HG03439 (cell line): Measurements from ENCODE around the gene EBF3.

Source experiments
- ATAC-seq: cut with Tn5 transposase; IDR thresholded peaks from one replicate; pipeline ENCODE4 v1.9.1; 2021; ENCODE audit warnings: mild to moderate bottlenecking, moderate library complexity; ENCODE audit not compliant: unreplicated experiment

EBF3 gene

DNA sequence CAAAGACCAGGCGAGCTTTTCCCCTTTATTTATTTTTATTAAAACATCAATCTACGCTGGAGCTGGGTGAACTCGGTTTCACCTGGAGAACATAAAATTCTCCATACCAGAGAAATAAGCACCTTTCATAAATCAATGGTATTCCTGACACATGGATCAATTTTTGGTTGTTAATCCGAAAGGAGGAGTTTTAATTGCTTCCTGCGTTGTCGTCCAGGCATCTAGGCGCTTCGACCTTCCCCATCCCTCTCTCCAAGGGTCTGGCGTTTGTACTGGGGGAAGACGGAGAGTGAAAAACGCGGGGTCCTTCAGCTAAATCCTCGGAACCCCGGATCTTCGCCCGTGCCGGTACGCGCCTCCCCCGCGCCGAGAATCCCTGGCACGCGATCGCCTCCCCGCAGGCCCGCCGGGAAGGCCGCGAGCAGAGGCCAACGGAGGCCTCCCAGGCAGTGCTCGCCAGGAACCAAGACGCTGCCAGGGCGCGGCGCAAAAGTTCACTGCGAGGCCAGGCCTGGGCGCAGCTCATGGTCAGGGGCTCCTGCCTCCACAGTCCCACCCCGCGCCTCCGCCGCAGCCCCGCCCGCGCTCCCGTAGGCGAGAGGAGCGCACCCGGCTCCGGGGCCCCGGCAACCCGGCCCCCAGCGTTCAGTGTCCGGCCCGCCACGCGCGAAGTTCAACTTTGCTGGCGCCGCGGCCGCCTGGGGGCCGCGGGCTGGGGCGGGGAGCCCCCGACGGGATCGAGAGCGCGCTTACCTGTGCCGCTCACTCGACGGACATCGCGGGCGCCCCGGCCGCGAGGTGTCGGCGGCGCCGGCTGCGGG, 8.3 kb upstream of the EBF3 start:
- ATAC-seq, result no peak

DNA sequence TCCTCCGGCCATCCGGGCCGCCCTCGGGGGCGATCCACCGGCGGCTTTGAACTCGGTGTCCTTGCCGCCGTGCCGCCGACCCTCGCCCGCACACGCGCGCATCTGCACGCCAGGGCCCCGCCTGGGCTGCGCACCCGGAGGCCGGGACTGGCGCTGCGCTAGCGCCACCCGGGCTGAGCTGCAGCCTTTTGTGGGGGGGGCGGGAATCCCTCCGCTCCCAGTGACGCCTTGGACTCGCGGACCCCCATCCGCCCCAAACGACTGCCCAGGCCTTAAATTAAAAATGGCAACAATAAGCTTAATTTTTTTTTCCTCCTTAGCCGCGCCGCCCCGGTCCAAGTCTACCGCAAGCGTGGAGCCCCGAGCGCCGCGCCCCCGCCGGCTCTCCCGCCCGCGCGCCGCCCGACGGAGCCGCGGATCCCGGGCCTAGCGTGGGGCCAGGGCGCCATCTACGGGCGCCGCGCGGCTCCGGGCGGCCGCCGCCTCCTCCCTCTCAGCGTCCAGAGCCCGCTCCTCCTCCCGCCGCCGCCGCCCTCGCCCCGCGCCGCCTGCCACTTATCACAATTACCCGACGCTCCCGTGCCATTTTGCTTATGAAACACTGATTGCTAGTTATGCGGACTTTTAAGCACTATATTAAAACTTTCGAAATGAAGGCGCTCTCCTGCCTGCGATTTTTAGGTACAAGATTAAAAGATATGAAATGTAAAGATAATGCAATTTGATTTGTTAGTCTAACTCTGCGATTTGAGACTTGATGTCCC, 7.5 kb upstream of the EBF3 start:
- ATAC-seq, result no peak

DNA sequence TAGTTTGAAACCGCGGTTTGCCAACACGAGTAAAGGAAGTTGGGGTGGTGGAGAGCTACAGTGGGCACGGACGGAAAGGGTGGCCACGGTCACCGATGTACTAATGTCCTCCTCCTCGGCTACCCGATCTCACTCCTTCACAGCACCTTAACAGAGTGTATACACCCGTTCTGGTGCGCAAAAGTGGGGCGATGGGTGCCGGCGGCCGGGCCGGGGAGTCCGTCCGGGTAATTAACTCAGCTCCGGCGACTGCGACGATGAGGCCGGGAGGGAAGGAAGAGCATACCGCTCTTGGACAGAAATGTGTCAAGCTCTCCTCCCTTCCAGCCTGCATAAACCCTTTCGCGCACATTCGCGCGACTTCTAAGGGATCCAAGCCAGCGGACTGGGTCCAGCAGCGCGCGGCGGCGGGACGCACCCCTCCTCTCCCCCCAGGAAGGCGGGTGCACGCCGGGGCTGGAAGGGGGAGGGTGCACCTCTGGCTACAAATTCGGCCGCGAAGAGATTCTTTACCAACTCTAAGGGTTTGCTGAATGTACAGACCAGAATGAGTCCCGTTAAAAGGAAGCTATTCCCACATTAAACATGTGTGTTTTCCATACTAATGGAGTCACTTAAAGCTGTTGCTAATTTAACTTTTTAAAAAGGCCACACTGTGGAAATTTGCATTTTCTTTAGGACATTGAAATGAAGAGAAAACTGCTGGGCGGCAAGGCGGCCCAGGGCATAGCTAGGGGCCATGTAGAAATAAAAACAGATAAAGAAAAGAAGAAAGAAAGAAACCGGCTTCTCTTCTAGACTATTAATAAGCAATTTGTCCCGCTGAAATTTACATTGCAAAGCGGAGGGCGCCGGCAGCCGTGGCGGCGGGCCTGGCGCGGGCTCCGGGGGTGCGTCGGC, 6.6 kb upstream of the EBF3 start:
- ATAC-seq, result no peak

DNA sequence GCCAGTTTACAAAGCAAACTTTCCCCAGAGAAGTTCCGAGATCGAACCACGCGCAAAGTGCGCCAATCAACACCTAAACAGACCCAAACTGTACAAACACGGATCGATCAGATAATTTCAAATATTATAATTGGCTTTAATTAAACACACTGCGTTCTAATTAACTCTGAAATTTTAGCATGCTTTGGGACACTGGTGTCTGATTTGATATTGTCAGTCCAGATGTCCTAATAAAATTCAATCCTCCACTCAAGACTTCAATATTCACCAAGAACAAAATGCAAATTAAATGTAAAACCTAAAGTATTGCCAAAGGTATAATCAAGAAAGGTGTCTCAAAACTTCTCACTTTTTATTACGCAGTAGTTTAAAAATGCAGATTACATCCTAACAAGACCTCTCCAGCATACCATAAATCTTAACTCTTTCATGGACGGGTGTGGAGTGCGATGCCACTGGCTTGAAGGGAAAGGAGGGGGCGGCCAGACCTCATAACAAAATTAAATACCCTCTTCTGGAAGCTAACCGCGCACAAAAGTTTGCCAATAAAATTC, 5.9 kb upstream of the EBF3 start:
- no peak for ATAC-seq

DNA sequence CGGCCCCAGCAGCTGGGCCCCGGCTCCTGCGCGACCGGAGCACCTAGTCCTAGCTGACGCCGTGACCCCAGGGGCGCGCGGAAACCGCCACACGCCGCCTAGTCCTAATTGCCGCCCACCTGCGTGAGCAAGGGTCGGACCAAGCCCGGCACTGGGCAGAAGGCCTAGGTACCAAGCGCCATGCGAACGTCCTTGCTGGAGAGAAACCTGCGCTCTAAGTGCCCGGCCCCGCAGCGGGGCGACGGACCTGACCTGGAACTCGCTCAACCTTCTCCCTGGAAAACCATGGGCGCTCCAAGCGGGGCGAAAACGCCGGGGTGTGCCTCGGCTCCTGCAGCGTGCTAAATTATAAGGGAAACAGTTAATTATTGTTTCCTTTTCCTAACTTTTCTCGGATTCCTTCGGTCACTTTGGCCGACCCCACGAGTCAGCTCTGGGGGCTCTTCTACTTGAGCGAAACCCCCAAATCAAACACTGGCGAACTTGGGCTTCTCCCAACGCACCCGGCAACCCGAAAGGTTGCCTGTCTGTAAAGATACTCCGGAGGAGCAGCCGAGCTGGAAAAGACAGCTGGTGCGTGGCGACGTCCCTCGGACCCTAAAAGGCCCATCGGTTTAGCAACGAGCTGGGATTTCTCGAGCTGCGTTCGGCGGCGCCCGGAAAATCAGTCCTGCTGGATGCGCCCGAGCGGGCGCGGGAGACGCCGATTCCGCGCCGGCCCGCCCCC, 5.3 kb upstream of the EBF3 start:
- no peak for ATAC-seq

DNA sequence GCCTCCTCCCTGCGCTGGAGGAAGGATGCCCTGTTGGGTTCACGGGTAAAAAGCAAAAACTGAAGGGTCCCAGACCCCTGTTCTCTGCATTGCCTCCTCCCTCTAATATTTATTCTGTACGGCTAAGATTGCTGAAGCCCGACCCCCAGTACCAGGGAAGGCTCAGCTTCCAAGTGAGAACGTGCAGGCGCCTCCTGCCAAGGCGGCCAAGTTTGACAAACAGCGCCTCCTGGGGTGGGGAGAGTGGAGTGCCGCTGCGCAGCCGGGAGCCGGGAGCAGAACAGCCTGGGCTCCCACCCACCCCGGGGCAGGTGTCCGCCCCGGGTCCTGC, 4.7 kb upstream of the EBF3 start:
- no peak for ATAC-seq

DNA sequence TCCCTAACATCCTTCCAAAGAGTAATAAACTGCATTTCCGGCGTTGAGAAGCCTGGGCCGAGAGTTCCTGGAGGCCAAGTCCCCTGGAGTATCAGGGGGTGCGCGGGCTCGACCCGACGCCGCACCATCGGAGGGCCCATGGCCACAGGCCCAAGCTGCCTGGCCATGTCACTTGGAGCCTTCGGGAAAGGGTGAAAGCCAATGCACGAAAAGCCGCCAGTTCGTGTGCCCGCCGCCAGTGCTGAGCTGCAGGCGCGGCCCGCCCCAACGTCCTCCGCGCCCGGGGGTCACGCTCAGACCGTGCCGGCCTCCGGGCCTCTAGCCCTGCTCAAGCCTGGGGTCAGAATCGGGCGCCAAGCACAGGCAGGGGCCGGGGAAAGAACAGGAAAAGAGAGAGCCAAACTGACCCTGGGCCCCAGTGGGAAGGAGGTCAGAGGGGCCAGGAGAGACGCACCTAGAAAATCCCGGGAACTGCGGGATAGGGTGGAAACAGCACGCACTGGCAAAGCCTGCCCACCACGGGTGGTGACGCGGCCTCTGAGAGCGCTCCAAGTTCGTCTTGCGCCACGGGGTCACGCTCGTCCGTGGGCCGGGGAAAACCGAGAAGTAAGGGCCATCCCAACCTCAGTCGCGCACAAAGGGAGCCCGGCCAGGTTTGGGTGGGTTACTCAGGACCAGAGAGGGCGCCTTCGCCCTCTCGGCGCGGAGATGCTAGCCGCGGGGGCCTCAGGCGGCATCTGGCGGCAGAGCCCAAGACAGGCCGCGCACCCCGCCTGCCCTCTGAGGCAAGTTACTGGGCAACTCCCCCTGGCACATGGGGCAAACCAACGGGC, 4.2 kb upstream of the EBF3 start:
- ATAC-seq, result no peak

DNA sequence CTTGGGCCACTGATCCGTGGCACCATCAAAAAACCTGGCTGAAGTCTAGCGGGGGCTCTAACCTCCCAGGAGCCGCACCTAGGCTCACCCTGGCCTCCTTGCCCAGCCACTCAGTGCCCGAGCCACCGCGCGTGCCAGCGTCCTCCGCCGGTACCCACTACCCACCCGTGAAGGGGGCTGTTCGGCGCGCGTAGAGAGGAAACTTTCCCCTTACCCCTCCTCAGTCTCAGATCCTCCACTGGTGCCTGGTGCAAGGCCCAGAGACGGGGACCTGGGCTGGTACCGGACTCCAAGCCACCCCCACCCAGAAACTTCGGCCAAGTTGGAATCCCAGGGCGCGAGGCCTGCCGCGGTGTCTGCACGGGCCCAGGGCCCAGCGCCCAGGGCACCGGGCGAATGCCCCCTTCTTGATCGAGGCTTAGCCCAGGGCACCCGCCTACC, 3.5 kb upstream of the EBF3 start:
- ATAC-seq, result no peak

DNA sequence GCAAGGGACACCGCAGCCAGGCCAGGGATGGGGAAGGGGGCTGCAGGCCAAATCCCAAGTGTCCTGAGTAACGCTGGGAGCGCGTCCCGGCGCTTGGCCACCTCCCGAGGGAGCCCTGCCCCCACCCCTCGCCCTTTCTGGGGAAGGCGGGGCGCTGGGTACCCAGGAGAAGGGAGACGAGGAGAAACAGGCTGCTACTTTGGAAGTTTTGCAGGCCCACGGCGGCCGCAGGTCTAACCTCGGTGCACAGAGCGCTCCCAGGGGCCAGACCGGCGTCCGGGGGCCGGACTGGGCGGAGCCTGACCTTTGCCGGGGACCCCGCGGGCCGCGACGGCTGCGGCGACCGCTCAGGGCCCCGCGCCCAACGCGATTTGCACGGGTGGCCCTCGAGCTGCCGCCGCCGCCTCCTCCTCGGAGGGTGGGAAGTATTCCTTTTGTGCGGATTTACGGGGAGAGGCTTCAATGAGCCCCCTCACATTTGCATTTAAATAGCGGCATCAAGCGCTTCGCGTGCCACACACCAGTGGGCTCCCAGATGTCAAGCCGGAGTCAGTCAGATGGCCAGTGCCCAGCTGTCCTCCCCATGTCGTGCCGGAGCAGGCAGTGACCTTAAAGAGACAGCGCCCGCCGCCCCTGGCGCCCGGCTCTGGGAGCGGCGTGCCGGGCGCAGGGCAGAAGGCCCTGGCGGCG, 3.0 kb upstream of the EBF3 start:
- no peak for ATAC-seq

DNA sequence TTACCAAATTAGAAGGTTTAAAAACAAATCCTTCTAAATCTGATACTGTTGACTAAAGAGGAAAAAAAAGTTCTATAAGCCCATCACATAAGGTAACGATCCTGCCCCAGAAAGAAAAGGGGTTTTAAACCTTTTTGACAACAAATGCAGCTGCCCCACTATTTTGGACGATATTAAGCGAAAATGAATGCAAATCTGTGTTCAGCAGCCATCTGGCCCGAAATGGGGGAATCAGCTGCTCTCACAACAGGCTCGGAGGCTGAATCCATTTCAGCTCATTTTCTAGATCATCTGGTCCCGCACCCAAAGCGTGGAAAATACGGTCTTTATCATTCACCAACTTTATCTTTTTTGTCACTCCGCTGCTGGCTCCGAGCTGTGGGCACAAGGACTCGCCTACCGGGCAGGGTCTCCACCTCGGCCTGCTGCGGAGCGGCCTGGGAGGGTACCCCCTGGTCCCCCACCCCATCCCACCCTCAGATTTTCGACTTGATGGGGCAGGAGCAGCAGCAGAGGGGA, 2.4 kb upstream of the EBF3 start:
- ATAC-seq, result no peak

DNA sequence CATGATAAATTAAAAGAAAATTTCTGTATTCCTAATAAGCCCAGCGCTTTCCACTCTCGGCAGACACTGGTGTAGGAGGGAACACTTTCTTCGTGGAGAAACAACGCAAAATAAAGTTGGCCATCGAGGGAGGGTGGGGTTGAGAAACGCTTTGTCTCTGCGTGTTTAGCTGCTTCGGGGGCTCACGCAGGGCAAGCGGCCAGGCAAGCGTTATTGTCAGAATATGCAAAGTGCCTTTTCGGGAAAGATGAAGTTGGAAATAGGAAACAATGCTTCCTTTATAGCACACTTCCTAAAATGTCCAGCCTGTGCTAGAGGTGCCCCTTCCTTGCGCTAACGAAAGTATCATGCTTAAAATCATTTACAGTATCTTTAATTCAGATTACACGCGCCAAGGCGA, 1.9 kb upstream of the EBF3 start:
- ATAC-seq, result no peak

DNA sequence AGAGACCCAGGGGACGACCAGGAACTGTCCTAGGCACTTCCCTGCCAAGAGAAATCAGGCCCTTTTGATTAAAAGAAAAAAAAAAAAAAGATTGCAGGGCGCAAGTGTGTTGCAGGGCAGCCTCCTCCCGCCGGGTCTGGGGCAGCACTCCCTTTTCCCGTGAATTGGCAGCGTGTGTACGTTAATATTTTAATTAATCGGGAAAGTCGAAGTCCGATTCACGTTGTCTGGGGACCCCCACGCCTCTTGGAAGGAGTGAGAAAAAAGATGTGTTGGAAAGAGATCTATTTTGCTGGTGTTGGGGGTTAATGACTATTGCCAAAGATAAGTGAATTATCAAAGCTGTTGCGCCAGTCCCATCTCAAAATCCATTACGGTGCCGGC, 1.3 kb upstream of the EBF3 start:
- ATAC-seq, result no peak

DNA sequence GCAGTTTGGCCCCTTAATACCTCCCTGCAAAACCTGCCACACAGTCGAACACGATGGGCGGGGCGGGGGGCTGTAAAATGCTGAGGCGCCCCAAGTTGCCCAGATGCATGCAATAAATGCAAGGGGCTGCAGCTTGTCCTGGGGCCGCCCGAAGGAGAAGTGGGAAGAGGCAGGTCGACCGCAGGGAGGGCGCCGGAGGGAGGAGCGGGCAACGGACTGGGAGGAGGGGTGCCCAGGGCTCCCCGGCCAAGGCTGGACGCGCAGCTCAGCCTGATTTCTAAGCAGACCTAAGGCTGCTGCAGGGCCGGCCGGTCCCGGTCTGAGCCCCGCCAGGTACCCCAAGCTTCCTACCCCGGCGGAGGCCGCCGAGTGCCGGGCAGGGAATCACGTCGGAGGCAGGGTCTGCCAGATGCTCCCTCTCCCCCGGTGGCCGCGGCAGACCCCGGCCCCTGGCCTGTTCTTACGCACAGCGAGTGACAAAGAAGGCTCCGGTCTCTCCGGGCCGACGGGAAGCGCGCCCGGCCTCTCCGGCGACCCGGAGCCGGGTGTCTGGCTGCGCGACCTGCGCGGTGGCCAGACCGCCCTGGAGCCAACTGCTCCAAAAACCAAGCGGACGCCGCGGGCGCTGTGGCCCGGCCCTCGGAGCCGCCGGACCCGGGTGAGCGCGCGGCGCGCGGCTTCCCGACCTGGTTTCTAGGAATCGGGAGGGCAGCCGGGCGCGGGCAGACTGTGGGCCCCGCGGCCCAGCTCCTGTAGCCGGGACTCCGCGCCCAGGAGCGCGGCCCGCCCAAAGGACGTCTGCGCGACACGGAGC, 744 bp upstream of the EBF3 start:
- ATAC-seq, result no peak

DNA sequence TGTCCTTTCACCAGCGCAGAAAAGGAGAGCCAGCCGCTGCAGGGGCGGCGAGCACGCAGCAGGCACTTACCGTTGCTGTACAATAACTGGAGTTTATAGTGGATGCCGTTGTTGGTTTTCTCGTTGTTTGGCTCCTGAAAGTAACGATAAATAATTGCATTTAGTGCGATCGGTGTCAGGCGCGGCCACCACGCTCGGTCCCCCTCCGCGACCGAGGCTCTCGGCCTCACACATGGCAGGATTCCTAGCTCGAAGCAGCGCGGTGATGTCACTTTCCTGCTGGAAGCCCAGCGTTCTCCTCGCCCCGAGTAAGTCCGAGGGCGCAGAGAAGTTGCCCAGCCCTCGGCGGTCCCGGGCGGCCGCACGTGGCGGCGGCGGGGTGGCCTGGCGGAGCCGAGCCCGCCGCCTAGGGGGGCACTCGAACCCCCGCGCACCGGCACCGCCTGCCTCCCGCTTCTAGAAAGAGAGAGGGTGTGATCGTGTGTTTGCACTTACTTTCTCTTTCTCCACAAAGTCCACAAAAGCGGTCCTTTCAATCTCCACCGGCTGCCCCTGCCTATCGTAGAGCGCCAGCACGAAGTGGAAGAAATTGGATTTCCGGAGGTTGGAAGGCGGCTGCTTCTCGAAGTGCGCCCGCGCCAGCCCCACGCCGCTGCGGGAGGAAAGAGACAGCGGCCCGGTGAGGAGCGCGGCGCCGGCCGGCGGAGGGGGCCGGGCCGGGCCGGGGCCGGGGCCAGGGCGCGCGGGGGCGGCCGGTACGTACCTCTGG, 1.0 kb downstream of the EBF3 start:
- no peak for ATAC-seq

DNA sequence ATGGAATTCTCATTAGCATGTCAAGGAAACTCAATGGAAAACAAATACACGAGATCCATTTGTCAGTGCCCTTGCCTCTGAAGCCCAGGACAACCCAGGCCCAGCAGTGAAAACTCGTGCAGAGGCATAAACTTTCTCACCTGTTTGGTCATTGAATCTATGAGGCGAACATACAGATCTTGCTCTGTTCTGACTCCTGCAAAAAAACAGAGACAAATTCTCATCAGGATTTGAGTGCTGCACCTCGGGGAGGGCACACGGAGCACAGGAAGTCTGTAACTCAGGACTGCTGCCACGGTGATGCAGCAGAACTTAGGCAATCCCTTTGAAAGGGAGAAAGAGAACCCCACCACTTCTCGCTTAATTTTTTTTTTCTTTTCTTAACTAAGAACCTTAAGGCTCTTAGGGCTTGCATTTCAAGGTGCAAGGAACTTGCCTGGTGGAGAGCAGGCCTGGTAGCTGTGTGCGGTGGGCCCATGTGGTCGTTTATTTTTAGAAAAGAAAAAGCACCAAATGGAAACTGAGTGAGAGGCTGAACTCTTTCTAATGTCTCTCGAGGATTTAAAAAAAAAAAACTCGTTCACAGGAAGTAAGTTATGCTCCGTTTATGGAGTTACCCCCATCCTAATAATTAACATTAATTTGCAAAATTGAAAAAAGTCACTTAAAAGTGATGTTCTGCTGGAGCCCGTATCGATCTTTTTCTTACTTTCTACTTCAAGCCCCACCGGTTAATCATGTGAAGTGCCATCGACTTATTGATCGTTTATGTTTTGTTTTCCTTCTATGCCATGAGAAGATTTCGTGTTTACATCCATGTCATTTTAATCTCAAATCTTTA, 1.8 kb downstream of the EBF3 start:
- no peak for ATAC-seq

DNA sequence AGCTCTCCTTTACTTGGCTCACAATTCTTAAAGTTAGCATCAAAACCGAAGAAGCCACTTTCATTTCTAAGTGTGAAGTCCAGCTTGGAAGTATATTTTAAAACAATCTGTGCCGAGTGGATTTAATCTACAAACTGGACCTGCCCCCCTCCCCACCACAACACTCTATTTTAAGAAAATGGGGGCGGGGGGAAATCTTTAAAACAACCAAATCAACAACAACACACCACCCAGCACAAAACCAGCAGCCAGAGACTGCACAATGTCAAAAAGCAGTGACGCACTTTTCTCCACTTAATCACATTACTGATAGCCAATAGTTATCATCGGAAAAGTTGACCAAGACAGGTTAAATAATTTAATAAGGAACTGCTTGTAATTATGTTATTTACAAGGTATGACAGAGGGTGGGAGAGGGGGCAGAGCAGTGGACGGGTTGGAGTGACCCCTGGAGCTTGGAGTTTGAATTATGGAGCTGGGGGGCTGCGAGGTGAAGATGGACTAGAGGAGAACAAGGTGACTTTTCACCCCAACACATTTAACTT, 2.8 kb downstream of the EBF3 start:
- no peak for ATAC-seq
